Omental fat pad (tissue), 4 donors: ENCODE results near the gene TPRN. TPM values are rescaled to one million over a fixed set of nuclear protein-coding genes. Genes with fewer than 3 reads are reported as not detected.

Experiments
- ATAC-seq: fragments of 150-250 bp; one replicate; pipeline ENCODE4 v1.9.1; 2016; ENCODE audit warnings: mild to moderate bottlenecking, moderate library complexity; ENCODE audit not compliant: low FRiP score
- DNase-seq: peaks from one replicate; pipeline ENCODE4 v3.0.0-alpha.2; 2019; ENCODE audit warnings: low spot score
- CTCF ChIP-seq, 3 donors: fragments of 450-650 bp; IDR thresholded peaks; one replicate each; pipeline ENCODE4 v1.5.1; 2016 to 2017; ENCODE audit warnings: antibody characterized with exemption in 3 of 3, mild to moderate bottlenecking in 3 of 3, moderate library complexity in 2 of 3
- total RNA-seq, 4 donors: library from RNA; depleted of rRNA; stranded (reverse); fragments of >200 nt; gene quantifications; one replicate each; pipeline ENCODE4 v1.1.0, GENCODE V29; 2016

Gene TPRN
- total RNA-seq, 4 donors from 2014 or later = 3.6 to 6.5 (median 4.9) TPM

DNA sequence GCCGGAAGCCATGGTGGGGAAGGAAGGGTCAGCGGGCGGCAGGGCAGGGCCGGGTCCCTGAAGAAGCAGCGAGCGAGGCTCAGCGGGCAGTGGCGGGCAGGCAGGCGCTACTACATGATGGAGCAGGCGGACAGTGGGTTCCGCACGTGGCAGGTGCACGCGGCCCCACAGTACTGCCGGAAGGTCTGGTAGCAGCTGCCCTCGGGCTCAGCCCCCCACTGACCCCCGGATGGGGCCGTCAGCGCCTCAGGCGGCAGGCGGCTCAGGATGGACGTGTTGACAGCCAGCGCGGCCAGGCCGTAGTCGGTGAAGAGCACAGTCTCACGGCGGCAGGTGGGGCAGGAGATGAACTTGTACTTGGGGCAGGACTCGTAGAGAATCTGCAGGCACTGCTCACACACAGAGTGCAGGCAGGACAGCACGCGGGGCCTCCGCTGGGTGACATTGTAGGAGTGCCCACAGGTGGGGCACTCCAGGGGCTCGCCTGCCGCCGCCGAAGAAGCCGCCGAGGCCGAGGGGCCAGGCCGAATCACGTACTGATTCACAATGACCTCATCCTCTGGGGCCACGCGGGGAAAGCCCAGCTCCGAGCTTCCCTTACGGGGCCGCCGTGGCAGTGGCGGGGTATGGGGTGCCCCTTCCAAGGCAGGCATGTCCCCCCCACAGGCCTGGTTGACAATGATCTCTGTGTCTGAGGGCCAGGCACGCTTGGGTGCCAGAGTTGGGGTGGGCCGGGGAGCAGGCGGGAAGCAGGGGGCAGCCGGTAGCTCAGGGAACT is 20.0 kb upstream of the TPRN start:
- DNase-seq (no peak), ATAC-seq (no peak)
- TF ChIP-seq CTCF (IDR thresholded peaks at IDR 0.05) = no peak

DNA sequence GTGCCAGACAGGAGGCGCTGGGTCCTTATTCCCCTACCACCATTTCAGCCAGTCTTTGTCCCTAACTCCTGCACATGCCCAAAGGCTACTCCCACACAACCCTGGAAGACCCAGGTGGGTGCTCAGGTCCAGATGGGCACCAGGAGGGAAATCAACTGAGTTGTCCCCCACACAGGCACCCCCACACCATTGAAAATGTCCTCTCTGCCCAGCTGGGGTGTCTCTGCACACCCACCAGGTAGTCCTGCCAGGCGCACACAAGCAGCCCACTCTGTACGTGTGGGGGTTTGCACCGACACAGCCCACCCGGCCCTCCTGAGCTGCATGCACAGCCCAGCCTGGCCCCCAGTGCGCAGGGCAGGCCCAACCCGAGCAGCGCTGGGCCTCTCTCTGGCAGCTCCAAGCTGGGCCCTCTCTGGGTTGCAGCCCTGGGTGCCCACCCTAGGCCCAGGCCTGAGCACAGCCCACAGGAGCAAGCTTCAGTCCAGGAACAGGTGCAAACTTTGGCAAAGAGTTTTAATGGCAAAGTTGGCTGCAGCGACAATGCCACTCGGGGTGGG is 19.3 kb upstream of the TPRN start:
- no peak for TF ChIP-seq CTCF (IDR thresholded peaks at IDR 0.05)
- no peak for DNase-seq
- no peak for ATAC-seq

- DNase-seq (no peak), ATAC-seq (no peak)
- no peak for TF ChIP-seq CTCF (IDR thresholded peaks at IDR 0.05)
Measured at GRCh38 chr9:137218754-137219271, 18.3 kb upstream of the TPRN start.

- DNase-seq (no peak), ATAC-seq (no peak)
- no peak for TF ChIP-seq CTCF (IDR thresholded peaks at IDR 0.05)
Measured at GRCh38 chr9:137218212-137218753, 17.7 kb upstream of the TPRN start.

GRCh38 chr9:137217276-137218211 is 17.0 kb upstream of the TPRN start:
- TF ChIP-seq CTCF (IDR thresholded peaks at IDR 0.05) = no peak
- ATAC-seq (peak; percentile 69), DNase-seq (peak; percentile 44)

DNA sequence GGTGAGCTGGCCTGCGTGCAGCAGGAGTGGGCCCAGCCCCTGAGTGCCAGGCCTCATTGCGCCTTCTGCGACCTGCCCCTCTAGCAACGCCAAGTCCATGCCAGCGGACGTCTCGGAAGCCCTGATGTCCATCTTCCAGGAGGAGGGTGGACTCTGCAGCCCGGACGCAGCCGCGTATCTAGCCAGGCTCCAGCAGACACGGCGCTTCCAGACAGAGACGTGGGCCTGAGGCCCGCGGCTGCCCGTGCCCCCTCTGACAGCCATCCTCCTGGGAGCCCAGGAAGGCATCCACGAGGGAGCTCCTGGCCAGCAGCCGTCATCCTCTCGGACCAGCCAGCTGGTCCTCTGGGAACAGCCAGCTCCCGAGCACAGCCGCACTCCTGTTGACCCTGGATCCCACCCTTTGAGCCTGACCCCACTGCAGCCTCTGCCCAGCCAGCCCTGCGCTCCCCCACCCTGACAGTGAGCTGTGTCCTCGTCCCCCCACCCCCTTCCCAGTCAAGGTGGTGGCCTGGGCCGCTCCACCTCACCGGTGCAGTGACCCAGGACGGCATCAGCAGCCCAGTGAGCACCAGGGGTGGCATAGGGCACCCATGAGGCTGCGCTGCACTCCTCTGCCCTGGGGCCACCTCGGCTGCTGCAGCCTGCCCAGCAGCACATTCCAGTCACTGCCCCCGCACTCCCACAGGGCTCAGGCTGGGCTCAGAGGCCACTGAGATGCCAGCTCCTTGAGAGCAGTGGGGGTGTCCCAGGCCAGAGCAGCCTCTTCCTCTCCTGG is 15.8 kb upstream of the TPRN start:
- no peak for TF ChIP-seq CTCF (IDR thresholded peaks at IDR 0.05)
- no peak for ATAC-seq
- no peak for DNase-seq
